Smooth muscle cell (in vitro differentiated cells): ENCODE results near the gene VWA5B2. TPM values are rescaled to one million over a fixed set of nuclear protein-coding genes. Genes with fewer than 3 reads are reported as not detected.

ENCODE experiments used
- DNase-seq: peaks from one replicate; lab custom pipeline; 2025; ENCODE audit not compliant: unreplicated experiment; lab: John Stamatoyannopoulos, UW
- H2AFZ ChIP-seq: fragments of 200-600 bp; sonication (generic); 2 replicates; pipeline ENCODE4 v1.6.0; 2016; ENCODE audit warnings: antibody characterized with exemption, low read depth, mild to moderate bottlenecking
- H3F3A ChIP-seq: fragments of 200-600 bp; sonication (generic); 2 replicates; pipeline ENCODE4 v1.6.0; 2017; ENCODE audit warnings: antibody characterized with exemption, low read depth
- H3K27ac ChIP-seq: fragments of 200-600 bp; sonication (generic); 2 replicates; pipeline ENCODE4 v1.5.1; 2016; ENCODE audit warnings: low read depth, mild to moderate bottlenecking
- H3K27me3 ChIP-seq: fragments of 200-600 bp; sonication (generic); 2 replicates; pipeline ENCODE4 v1.6.1; 2016; ENCODE audit warnings: low read depth, mild to moderate bottlenecking
- H3K36me3 ChIP-seq: fragments of 200-600 bp; sonication (generic); 2 replicates; pipeline ENCODE4 v1.5.1; 2016; ENCODE audit warnings: low read depth
- H3K4me1 ChIP-seq: fragments of 200-600 bp; sonication (generic); 2 replicates; pipeline ENCODE4 v1.5.1; 2016; ENCODE audit warnings: low read depth
- H3K4me2 ChIP-seq: fragments of 200-600 bp; sonication (generic); 2 replicates; pipeline ENCODE4 v1.6.0; 2016; ENCODE audit warnings: mild to moderate bottlenecking
- H3K4me3 ChIP-seq: fragments of 200-600 bp; sonication (generic); 2 replicates; pipeline ENCODE4 v1.5.1; 2016; ENCODE audit warnings: mild to moderate bottlenecking
- H3K79me2 ChIP-seq: fragments of 200-600 bp; sonication (generic); 2 replicates; pipeline ENCODE4 v1.6.0; 2016; ENCODE audit warnings: low read depth, mild to moderate bottlenecking
- H3K9ac ChIP-seq: fragments of 200-600 bp; sonication (generic); 2 replicates; pipeline ENCODE4 v1.6.0; 2016; ENCODE audit warnings: low read depth
- H3K9me3 ChIP-seq: fragments of 200-600 bp; sonication (generic); replicated peaks from 2 replicates; pipeline ENCODE4 v1.5.1; 2016; ENCODE audit warnings: low read depth
- H4K20me1 ChIP-seq: fragments of 200-600 bp; sonication (generic); 2 replicates; pipeline ENCODE4 v1.6.0; 2016; ENCODE audit warnings: low read depth
- WGBS: methylation state at CpG from one replicate; pipeline ENCODE4 v1.1.7; 2016; ENCODE audit warnings: low lambda C conversion rate; 5-methylcytosine and 5-hydroxymethylcytosine counted together
- microRNA counts: library from miRNA; unstranded; fragments of <30 nt; microRNA quantifications from one replicate; lab custom pipeline; 2016
- microRNA-seq: library from miRNA; unstranded; fragments of <30 nt; microRNA quantifications from one replicate; pipeline ENCODE4, GENCODE V29; 2016; ENCODE audit warnings: borderline number of aligned reads
- polyA plus RNA-seq: library from polyadenylated mRNA; unstranded; fragments of >200 nt; fragmentation: Nextera tagmentation; extraction: Ambion mirVana; gene quantifications from 2 replicates; pipeline ENCODE4 v1.2.1, GENCODE V29; 2016
- small RNA-seq: library from RNA; depleted of rRNA; stranded (forward); fragments of <200 nt; gene quantifications from one replicate; pipeline ENCODE3, GENCODE V24; 2014
- total RNA-seq: library from RNA; depleted of rRNA; stranded (reverse); fragments of >200 nt; gene quantifications from 2 replicates; pipeline ENCODE4 v1.2.3, GENCODE V29; 2014
- TF ChIP-seq, protein P1 (sequence below): fragments of 200-600 bp; sonication (generic); IDR thresholded peaks from 2 replicates; pipeline ENCODE4 v1.5.1; 2017; ENCODE audit warnings: borderline replicate concordance, mild to moderate bottlenecking, antibody characterized with exemption; ENCODE audit not compliant: insufficient read depth, poor library complexity, severe bottlenecking

VWA5B2 gene
- total and polyA plus RNA-seq, 2 experiments from 2014 or later = not detected

DNA sequence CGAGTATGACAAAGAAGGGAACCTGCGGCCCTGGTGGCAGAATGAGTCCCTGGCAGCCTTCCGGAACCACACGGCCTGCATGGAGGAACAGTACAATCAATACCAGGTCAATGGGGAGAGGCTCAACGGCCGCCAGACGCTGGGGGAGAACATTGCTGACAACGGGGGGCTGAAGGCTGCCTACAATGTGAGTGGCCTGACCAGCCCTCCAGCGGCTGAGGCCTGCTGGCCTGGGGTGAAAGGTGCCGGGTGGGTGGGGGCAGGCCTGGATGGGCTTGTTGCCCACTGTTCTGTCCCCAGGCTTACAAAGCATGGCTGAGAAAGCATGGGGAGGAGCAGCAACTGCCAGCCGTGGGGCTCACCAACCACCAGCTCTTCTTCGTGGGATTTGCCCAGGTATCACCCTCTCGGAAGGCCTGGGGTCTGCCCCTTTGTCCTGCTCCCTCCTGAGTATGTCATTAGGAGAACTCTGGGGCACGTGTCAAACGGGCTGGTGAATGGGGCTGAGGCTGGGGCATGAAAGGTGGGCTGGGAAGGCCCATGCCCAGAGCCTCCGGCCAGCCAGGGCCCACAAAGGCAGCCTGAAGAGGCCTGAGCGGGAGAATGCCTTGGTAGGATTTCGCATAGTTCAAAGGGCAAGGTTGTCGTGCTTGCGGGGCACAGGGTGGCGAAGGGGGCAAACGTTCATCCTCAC, 61.8 kb downstream of the VWA5B2 start:
- Histone ChIP-seq H3K27ac (no peak overlapping the region), H3K4me2 (no peak overlapping the region), H2AFZ (no peak overlapping the region), H3K27me3 (peaks cover 11% of the 10 kb centered on the region), H3K9me3 (no peaks in the 10 kb centered on the region), H4K20me1 (no peaks in the 10 kb centered on the region), H3K4me3 (no peak overlapping the region), H3F3A (no peaks in the 10 kb centered on the region), H3K36me3 (no peaks in the 10 kb centered on the region), H3K9ac (no peak overlapping the region), H3K79me2 (no peaks in the 10 kb centered on the region), H3K4me1 (no peaks in the 10 kb centered on the region)
- TF ChIP-seq, protein P1, sequence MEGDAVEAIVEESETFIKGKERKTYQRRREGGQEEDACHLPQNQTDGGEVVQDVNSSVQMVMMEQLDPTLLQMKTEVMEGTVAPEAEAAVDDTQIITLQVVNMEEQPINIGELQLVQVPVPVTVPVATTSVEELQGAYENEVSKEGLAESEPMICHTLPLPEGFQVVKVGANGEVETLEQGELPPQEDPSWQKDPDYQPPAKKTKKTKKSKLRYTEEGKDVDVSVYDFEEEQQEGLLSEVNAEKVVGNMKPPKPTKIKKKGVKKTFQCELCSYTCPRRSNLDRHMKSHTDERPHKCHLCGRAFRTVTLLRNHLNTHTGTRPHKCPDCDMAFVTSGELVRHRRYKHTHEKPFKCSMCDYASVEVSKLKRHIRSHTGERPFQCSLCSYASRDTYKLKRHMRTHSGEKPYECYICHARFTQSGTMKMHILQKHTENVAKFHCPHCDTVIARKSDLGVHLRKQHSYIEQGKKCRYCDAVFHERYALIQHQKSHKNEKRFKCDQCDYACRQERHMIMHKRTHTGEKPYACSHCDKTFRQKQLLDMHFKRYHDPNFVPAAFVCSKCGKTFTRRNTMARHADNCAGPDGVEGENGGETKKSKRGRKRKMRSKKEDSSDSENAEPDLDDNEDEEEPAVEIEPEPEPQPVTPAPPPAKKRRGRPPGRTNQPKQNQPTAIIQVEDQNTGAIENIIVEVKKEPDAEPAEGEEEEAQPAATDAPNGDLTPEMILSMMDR = no peak
- no peak for DNase-seq
- WGBS = 90% methylated on average over 22 of the region's 22 CpGs

MicroRNAs encoded within 50 kb of the gene (microRNA counts, 767-probe panel; counts per million panel counts)
- microRNA hsa-miR-1224-3p (lab: Ali Mortazavi, UCI) (183 counts per million), microRNA hsa-miR-1224-5p (lab: Ali Mortazavi, UCI) (183 counts per million)

Small RNAs within 50 kb of the gene (microRNA-seq; reads per million reads assigned to microRNA genes)
- not detected for gene MIR1224

Small RNAs within 50 kb of the gene (small RNA-seq; reads per million reads assigned to genes)
- gene MIR1224 = not detected

Other genes with a start within 250 kb of the VWA5B2 start
- gene ABCC5, start 211.7 kb upstream of the VWA5B2 start, total RNA-seq = 20.0 and 24.8 TPM in 2 replicates
- gene ABCC5, start 211.7 kb upstream of the VWA5B2 start, polyA plus RNA-seq = 18.2 and 18.5 TPM in 2 replicates
- not detected in 2 replicates for gene HTR3D, start 197.8 kb upstream of the VWA5B2 start, total RNA-seq
- not detected in 2 replicates for gene HTR3D, start 197.8 kb upstream of the VWA5B2 start, polyA plus RNA-seq
- not detected in 2 replicates for gene HTR3C, start 176.5 kb upstream of the VWA5B2 start, total RNA-seq
- gene HTR3C, start 176.5 kb upstream of the VWA5B2 start, polyA plus RNA-seq = not detected in 2 replicates
- gene HTR3E, start 132.5 kb upstream of the VWA5B2 start, total RNA-seq = not detected in 2 replicates
- gene HTR3E, start 132.5 kb upstream of the VWA5B2 start, polyA plus RNA-seq = not detected in 2 replicates
- 23.5 and 25.3 TPM in 2 replicates for gene EIF2B5, start 94.2 kb upstream of the VWA5B2 start, total RNA-seq
- 32.3 and 50.4 TPM in 2 replicates for gene EIF2B5, start 94.2 kb upstream of the VWA5B2 start, polyA plus RNA-seq
- 40.2 and 42.5 TPM in 2 replicates for gene DVL3, start 74.2 kb upstream of the VWA5B2 start, total RNA-seq
- gene DVL3, start 74.2 kb upstream of the VWA5B2 start, polyA plus RNA-seq = 87.7 and 122 TPM in 2 replicates
- 444 and 464 TPM in 2 replicates for gene AP2M1, start 54.7 kb upstream of the VWA5B2 start, total RNA-seq
- gene AP2M1, start 54.7 kb upstream of the VWA5B2 start, polyA plus RNA-seq = 772 and 784 TPM in 2 replicates
- gene ABCF3, start 43.4 kb upstream of the VWA5B2 start, total RNA-seq = 34.6 and 40.4 TPM in 2 replicates
- 46.3 and 69.1 TPM in 2 replicates for gene ABCF3, start 43.4 kb upstream of the VWA5B2 start, polyA plus RNA-seq
- gene ALG3, start 19.4 kb downstream of the VWA5B2 start, total RNA-seq = 48.8 and 95.2 TPM in 2 replicates
- 91.2 and 96.7 TPM in 2 replicates for gene ALG3, start 19.4 kb downstream of the VWA5B2 start, polyA plus RNA-seq
- 4.1 and 4.7 TPM in 2 replicates for gene EEF1AKMT4, start 20.1 kb downstream of the VWA5B2 start, total RNA-seq
- gene EEF1AKMT4, start 20.1 kb downstream of the VWA5B2 start, polyA plus RNA-seq = 5.8 and 9.1 TPM in 2 replicates
- not detected in 2 replicates for gene CAMK2N2, start 32.0 kb downstream of the VWA5B2 start, total RNA-seq
- 0.18 TPM in 1 of 2 replicates, not detected in the other for gene CAMK2N2, start 32.0 kb downstream of the VWA5B2 start, polyA plus RNA-seq
- not detected in 2 replicates for gene ECE2, start 46.4 kb downstream of the VWA5B2 start, total RNA-seq
- not detected in 2 replicates for gene ECE2, start 46.4 kb downstream of the VWA5B2 start, polyA plus RNA-seq
- gene PSMD2, start 69.7 kb downstream of the VWA5B2 start, total RNA-seq = 303 and 315 TPM in 2 replicates
- gene PSMD2, start 69.7 kb downstream of the VWA5B2 start, polyA plus RNA-seq = 356 and 400 TPM in 2 replicates
- gene EIF4G1, start 85.0 kb downstream of the VWA5B2 start, total RNA-seq = 148 and 198 TPM in 2 replicates
- 171 and 213 TPM in 2 replicates for gene EIF4G1, start 85.0 kb downstream of the VWA5B2 start, polyA plus RNA-seq
- gene FAM131A, start 108.0 kb downstream of the VWA5B2 start, total RNA-seq = 13.6 and 20.2 TPM in 2 replicates
- 15.3 and 15.8 TPM in 2 replicates for gene FAM131A, start 108.0 kb downstream of the VWA5B2 start, polyA plus RNA-seq
- gene CLCN2, start 132.0 kb downstream of the VWA5B2 start, total RNA-seq = 2.3 and 4.1 TPM in 2 replicates
- 4.5 and 6.5 TPM in 2 replicates for gene CLCN2, start 132.0 kb downstream of the VWA5B2 start, polyA plus RNA-seq
- gene POLR2H, start 132.1 kb downstream of the VWA5B2 start, total RNA-seq = 87.0 and 154 TPM in 2 replicates
- gene POLR2H, start 132.1 kb downstream of the VWA5B2 start, polyA plus RNA-seq = 64.6 and 77.9 TPM in 2 replicates
- 0.22 TPM in 1 of 2 replicates, not detected in the other for gene THPO, start 148.6 kb downstream of the VWA5B2 start, total RNA-seq
- gene THPO, start 148.6 kb downstream of the VWA5B2 start, polyA plus RNA-seq = 0.45 TPM in 1 of 2 replicates, not detected in the other
- gene CHRD, start 150.5 kb downstream of the VWA5B2 start, total RNA-seq = 1.5 and 7.1 TPM in 2 replicates
- 2.5 and 4.9 TPM in 2 replicates for gene CHRD, start 150.5 kb downstream of the VWA5B2 start, polyA plus RNA-seq